GM12878 (cell line): ENCODE results near the gene SLC25A28. TPM values are rescaled to one million over a fixed set of nuclear protein-coding genes. Genes with fewer than 3 reads are reported as not detected.

Source experiments
- ATAC-seq: fragments of 200-7000 bp; cut with Tn5 transposase; 3 replicates; pipeline ENCODE4 v1.9.1; 2020; ENCODE audit warnings: mild to moderate bottlenecking, moderate library complexity
- BruUV-seq: library from RNA; stranded (reverse); fragments of 400-500 nt; replicated peaks from 2 replicates; lab custom pipeline; 2021; lab: Mats Ljungman, UMichigan
- CTCF ChIA-PET: fragments of 300-600 bp; sonication (Branson Sonifier 250); formaldehyde crosslinking; extraction: SDS; loops from one replicate; lab custom pipeline; 2021; ENCODE audit warnings: inconsistent platforms; lab: Yijun Ruan, JAX
- POLR2A ChIA-PET: fragments of 350-600 bp; formaldehyde crosslinking; extraction: SDS; loops from one replicate; lab custom pipeline; 2021; ENCODE audit warnings: inconsistent platforms; lab: Charles Lee
- RAD21 ChIA-PET: fragments of 300-600 bp; sonication (Branson Sonifier 250); formaldehyde crosslinking; loops from one replicate; lab custom pipeline; 2023; ENCODE audit warnings: antibody characterized with exemption; ENCODE audit not compliant: unreplicated experiment; lab: Charles Lee
- SMC1A ChIA-PET: fragments of 300-600 bp; sonication (Branson Sonifier 250); formaldehyde crosslinking; loops from one replicate; lab custom pipeline; 2023; ENCODE audit not compliant: unreplicated experiment, uncharacterized antibody; lab: Charles Lee
- DNase-seq: peaks from one replicate; pipeline ENCODE4 v3.0.0-alpha.2; 2011; ENCODE audit warnings: low read depth, low spot score
- FAIRE-seq: peaks from 3 replicates; lab custom pipeline; 2011; peaks lifted over from hg19 to GRCh38; lab: Jason Lieb, UNC
- H2AFZ ChIP-seq: 2 replicates; pipeline ENCODE4 v1.6.0; 2011; ENCODE audit warnings: low read depth, low read length, control low read depth; ENCODE audit not compliant: control insufficient read depth
- H3K27ac ChIP-seq: 2 replicates; pipeline ENCODE4 v1.5.1; 2011; ENCODE audit warnings: control low read depth; ENCODE audit not compliant: control insufficient read depth, insufficient read depth
- H3K27me3 ChIP-seq, 2 experiments: replicated peaks in 1 of 2; 2 replicates each; pipeline versions ENCODE4 v1.6.0 to v1.6.1; 2011; ENCODE audit warnings: low read length in 1 of 2; ENCODE audit not compliant: control insufficient read depth in 2 of 2, insufficient read depth in 2 of 2
- H3K36me3 ChIP-seq, 2 experiments: 2 replicates each; pipeline ENCODE4 v1.5.1; 2011; ENCODE audit warnings: low read length in 1 of 2; ENCODE audit not compliant: control insufficient read depth in 2 of 2, insufficient read depth in 2 of 2
- H3K4me1 ChIP-seq: 2 replicates; pipeline ENCODE4 v1.6.1; 2011; ENCODE audit warnings: mild to moderate bottlenecking, low read length, moderate library complexity, mixed read lengths; ENCODE audit not compliant: control insufficient read depth, insufficient read depth
- H3K4me2 ChIP-seq: 2 replicates; pipeline ENCODE4 v1.6.0; 2011; ENCODE audit warnings: control low read depth; ENCODE audit not compliant: control insufficient read depth, insufficient read depth
- H3K4me3 ChIP-seq: fragments of 200-600 bp; sonication (generic); 2 replicates; pipeline ENCODE4 v1.5.1; 2016
- H3K79me2 ChIP-seq: 2 replicates; pipeline ENCODE4 v1.6.0; 2011; ENCODE audit warnings: low read length; ENCODE audit not compliant: control insufficient read depth, insufficient read depth
- H3K9ac ChIP-seq: 2 replicates; pipeline ENCODE4 v1.8.0; 2011; ENCODE audit warnings: low read length, control low read depth, mixed read lengths; ENCODE audit not compliant: control insufficient read depth, insufficient read depth
- H3K9me3 ChIP-seq: replicated peaks from 3 replicates; pipeline ENCODE4 v1.5.1; 2011; ENCODE audit warnings: mild to moderate bottlenecking, low read length; ENCODE audit not compliant: control insufficient read depth, insufficient read depth
- H4K20me1 ChIP-seq: 2 replicates; pipeline ENCODE4 v1.6.0; 2011; ENCODE audit not compliant: control insufficient read depth, insufficient read depth
- BRCA1 ChIP-seq: IDR thresholded peaks from 2 replicates; pipeline ENCODE4 v1.6.1; 2011; ENCODE audit warnings: low read depth, low read length, improper control_type of control experiment
- CEBPB ChIP-seq, 2 experiments: fragments of 150-350 bp in 1 of 2; IDR thresholded peaks; 2 replicates each; pipeline ENCODE4 v1.6.1; 2012 to 2014; ENCODE audit warnings: low read depth in 2 of 2, low read length in 2 of 2, borderline replicate concordance in 1 of 2, inconsistent platforms in 1 of 2
- FOXK2 ChIP-seq: fragments of 450-650 bp; IDR thresholded peaks from 2 replicates; pipeline ENCODE4 v1.6.1; 2017; ENCODE audit warnings: mild to moderate bottlenecking, moderate library complexity
- IKZF1 ChIP-seq: fragments of 450-650 bp; conservative IDR thresholded peaks from 2 replicates; pipeline ENCODE4 v1.6.1; 2017; ENCODE audit warnings: antibody characterized with exemption, mild to moderate bottlenecking
- KDM1A ChIP-seq: fragments of 200-600 bp; sonication (generic); IDR thresholded peaks from 2 replicates; pipeline ENCODE4 v1.6.1; 2016; ENCODE audit warnings: borderline replicate concordance
- MYB ChIP-seq: fragments of 150-350 bp; IDR thresholded peaks from 2 replicates; pipeline ENCODE4 v1.6.1; 2014; ENCODE audit warnings: mild to moderate bottlenecking, low read depth, low read length, borderline replicate concordance
- NFYA ChIP-seq: IDR thresholded peaks from 2 replicates; pipeline ENCODE4 v1.6.1; 2011; ENCODE audit warnings: low read depth, mild to moderate bottlenecking, low read length, improper control_type of control experiment, borderline replicate concordance
- PAX5 ChIP-seq: IDR thresholded peaks from 2 replicates; pipeline ENCODE4 v1.6.1; 2011; ENCODE audit warnings: low read depth, low read length, borderline replicate concordance
- RAD21 ChIP-seq: IDR thresholded peaks from 2 replicates; pipeline ENCODE4 v1.6.1; 2011; ENCODE audit warnings: mild to moderate bottlenecking, low read depth, low read length, moderate library complexity; ENCODE audit not compliant: insufficient read depth
- RELA ChIP-seq: fragments of 450-650 bp; IDR thresholded peaks from 2 replicates; pipeline ENCODE4 v1.8.0; 2014; ENCODE audit warnings: borderline replicate concordance; ENCODE audit not compliant: partially characterized antibody
- SMC3 ChIP-seq: IDR thresholded peaks from 2 replicates; pipeline ENCODE4 v1.6.1; 2011; ENCODE audit warnings: low read length, improper control_type of control experiment, borderline replicate concordance
- YY1 ChIP-seq: IDR thresholded peaks from 2 replicates; pipeline ENCODE4 v1.6.1; 2011; ENCODE audit warnings: low read depth, mild to moderate bottlenecking, low read length
- ZNF207 ChIP-seq: fragments of 450-650 bp; IDR thresholded peaks from 2 replicates; pipeline ENCODE4 v1.6.1; 2014; ENCODE audit warnings: antibody characterized with exemption, mild to moderate bottlenecking, borderline replicate concordance
- WGBS: methylation state at CpG from one replicate; pipeline ENCODE4 v1.1.6; 2016; ENCODE audit warnings: low lambda C conversion rate; ENCODE audit not compliant: insufficient replicate concordance, insufficient coverage; ENCODE audit errors: missing lambda C conversion rate; 5-methylcytosine and 5-hydroxymethylcytosine counted together
- in situ Hi-C: fragments of 300-500 bp; cut with MboI; formaldehyde crosslinking; loops from 9 replicates; pipeline ENCODE4 v1.14.3; 2018; ENCODE audit warnings: mixed read lengths
- intact Hi-C: fragments of 100-400 bp; cut with micrococcal nuclease; formaldehyde crosslinking; loops from one replicate; pipeline ENCODE4 v1.14.2; 2022; ENCODE audit not compliant: unreplicated experiment
- polyA plus RNA-seq, 11 experiments: library from polyadenylated mRNA; depleted of rRNA in 4 of 11; unstranded in 6 of 11; stranded (reverse) in 5 of 11; fragments of >200 nt; fragmentation: Nextera tagmentation in 4 of 11; fragmentation: Illumina TruSeq in 1 of 11; extraction: Ambion mirVana in 4 of 11; extraction: Trizol in 1 of 11; gene quantifications; 1 replicate in 1 of 11; 2 replicates in 10 of 11; pipeline versions ENCODE4 v1.2.1 to v1.2.3, GENCODE V29; 2011 to 2016; ENCODE audit warnings: inconsistent platforms in 2 of 11, missing spikeins in 2 of 11, low read depth in 1 of 11
- total RNA-seq, 4 experiments: library from RNA; depleted of rRNA in 3 of 4; stranded (reverse); fragments of >200 nt in 3 of 4; fragmentation: Illumina TruSeq in 1 of 4; extraction: Trizol in 1 of 4; gene quantifications; 2 replicates each; pipeline versions ENCODE4 v1.2.1 to v1.2.3, GENCODE V29; 2013 to 2021
- TF ChIP-seq, protein P1 (sequence below): fragments of 450-650 bp; IDR thresholded peaks from 2 replicates; pipeline ENCODE4 v1.6.1; 2018; ENCODE audit warnings: mild to moderate bottlenecking, low read depth, moderate library complexity; ENCODE audit not compliant: partially characterized antibody
- TF ChIP-seq, protein P2 (sequence below), 3 experiments: IDR thresholded peaks in 2 of 3; conservative IDR thresholded peaks in 1 of 3; 2 replicates each; pipeline ENCODE4 v1.5.1; 2011; ENCODE audit warnings: low read depth in 3 of 3, low read length in 3 of 3, mild to moderate bottlenecking in 3 of 3, control low read depth in 2 of 3, moderate library complexity in 2 of 3, inconsistent platforms in 1 of 3, mixed read lengths in 1 of 3; ENCODE audit not compliant: control insufficient read depth in 2 of 3, insufficient read depth in 1 of 3; ENCODE audit errors: extremely low read depth in 1 of 3

Gene SLC25A28
- total and polyA plus RNA-seq, 10 of the 15 experiments (the other 5 are each of a cell fraction or from before 2014, with no cell fraction given): 7.5 to 47.8 (median 24.9) TPM

DNA sequence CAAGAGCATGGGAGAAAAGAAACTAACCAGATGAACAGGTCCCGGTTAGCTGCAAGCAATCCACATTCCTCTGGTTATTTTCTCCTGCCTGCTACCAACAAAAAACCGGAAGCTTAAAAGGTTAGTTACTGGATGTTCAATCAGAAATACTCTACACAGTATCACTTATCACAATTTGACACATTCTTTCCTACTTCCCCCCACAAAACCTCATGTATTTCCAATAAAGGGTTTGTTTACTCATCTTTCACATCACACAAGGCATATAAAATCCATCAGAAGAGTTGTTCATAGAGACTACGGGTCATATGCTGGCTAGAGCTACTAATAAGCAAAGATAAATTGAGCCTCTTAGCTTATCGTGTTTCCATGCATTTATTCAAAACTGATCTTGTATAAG, 4.8 kb downstream of the SLC25A28 start (continued):
- TF ChIP-seq, protein P1, sequence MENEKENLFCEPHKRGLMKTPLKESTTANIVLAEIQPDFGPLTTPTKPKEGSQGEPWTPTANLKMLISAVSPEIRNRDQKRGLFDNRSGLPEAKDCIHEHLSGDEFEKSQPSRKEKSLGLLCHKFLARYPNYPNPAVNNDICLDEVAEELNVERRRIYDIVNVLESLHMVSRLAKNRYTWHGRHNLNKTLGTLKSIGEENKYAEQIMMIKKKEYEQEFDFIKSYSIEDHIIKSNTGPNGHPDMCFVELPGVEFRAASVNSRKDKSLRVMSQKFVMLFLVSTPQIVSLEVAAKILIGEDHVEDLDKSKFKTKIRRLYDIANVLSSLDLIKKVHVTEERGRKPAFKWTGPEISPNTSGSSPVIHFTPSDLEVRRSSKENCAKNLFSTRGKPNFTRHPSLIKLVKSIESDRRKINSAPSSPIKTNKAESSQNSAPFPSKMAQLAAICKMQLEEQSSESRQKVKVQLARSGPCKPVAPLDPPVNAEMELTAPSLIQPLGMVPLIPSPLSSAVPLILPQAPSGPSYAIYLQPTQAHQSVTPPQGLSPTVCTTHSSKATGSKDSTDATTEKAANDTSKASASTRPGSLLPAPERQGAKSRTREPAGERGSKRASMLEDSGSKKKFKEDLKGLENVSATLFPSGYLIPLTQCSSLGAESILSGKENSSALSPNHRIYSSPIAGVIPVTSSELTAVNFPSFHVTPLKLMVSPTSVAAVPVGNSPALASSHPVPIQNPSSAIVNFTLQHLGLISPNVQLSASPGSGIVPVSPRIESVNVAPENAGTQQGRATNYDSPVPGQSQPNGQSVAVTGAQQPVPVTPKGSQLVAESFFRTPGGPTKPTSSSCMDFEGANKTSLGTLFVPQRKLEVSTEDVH: no peak
- no peak for TF ChIP-seq MYB
- TF ChIP-seq RELA: no peak

DNA sequence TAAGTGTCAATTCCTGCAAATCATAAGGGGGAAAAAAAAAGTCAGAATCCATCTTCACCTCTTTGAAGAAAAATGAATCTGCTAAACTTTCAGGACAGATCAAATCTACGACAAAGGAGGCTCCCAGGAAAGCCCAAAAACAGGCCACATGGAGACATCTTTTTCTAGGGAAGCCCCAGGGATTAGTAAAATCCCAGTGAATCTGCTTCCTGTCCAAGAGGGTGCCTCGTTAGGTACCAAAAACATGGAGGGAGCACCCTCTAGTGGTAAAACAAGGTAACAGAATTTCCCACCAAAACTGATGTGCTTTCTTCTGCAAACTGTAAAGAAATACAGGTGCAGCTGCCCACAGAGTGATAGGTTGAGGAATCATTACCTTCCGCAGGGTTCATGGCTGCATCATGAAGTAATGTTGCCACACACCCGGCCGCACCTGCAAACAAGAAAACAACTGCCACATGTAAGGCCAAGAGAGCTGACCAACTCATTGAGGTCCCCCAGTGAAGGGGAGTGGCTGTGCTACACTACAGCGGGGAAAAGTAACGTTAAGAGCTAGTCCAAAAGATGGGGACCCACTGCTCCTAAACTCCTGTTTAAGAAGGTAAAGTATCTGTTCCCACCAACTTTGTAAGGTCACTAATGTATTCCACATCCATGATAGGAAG, 7.9 kb downstream of the SLC25A28 start:
- ChIA-PET CTCF (interaction anchor here (0.6 to 12.7 kb wide), 25 partner anchors 9 to 824 kb away, joined by 3 to 233 read pairs (median 5); partner anchors contain the start of genes ENTPD7, GOT1 and SLC25A28), SMC1A (interaction anchor here (0.7 to 2.4 kb wide), 10 partner anchors 8 to 182 kb away, joined by 3 to 36 read pairs (median 6); partner anchors contain the start of gene GOT1), RAD21 (interaction anchor here (0.8 to 8.4 kb wide), 7 partner anchors 50 to 220 kb away, joined by 3 to 70 read pairs (median 7); partner anchors contain the start of gene GOT1), POLR2A (interaction anchor here (0.8 kb wide), 1 partner anchor 8 kb away, joined by 3 read pairs; the partner anchor contains the start of gene SLC25A28)
- Histone ChIP-seq H3K4me1 (no peaks in the 10 kb centered on the region), H3K4me2 (no peak overlapping the region), H3K9me3 (no peaks in the 10 kb centered on the region), H3K27ac (no peak overlapping the region), H3K36me3 (peaks cover 8 to 9% of the 10 kb centered on the region in 2 experiments), H3K4me3 (no peak overlapping the region), H3K9ac (no peak overlapping the region), H2AFZ (no peak overlapping the region), H3K79me2 (peaks cover 15% of the 10 kb centered on the region), H3K27me3 (no peaks in the 10 kb centered on the region), H4K20me1 (no peaks in the 10 kb centered on the region)
- DNase-seq (no peak), ATAC-seq (peak; percentile 83), FAIRE-seq (peak; percentile 95)
- no TSS peak for BruUV-seq
- 20% methylated on average over 7 of the region's 7 CpGs for WGBS
- in situ Hi-C loops (loop anchor here (5.0 kb wide), 2 partner anchors 180 to 220 kb away; partner anchors contain the start of gene GOT1), intact Hi-C loops (loop anchor here (1.0 kb wide), 3 partner anchors 52 to 220 kb away; no protein-coding TSS in a partner anchor)
- TF ChIP-seq SMC3: peak; percentile 68
- no peak for TF ChIP-seq ZNF207
- no peak for TF ChIP-seq KDM1A
- no peak for TF ChIP-seq PAX5
- TF ChIP-seq FOXK2: no peak
- peak; percentile 28; the same call in 1 of the 2 replicates for TF ChIP-seq IKZF1
- TF ChIP-seq BRCA1: no peak
- 0 out of 2 replicates have a peak, but pooled peaks have one; percentile 19 for TF ChIP-seq YY1
- TF ChIP-seq RAD21: peak; percentile 87
- TF ChIP-seq, protein P2, sequence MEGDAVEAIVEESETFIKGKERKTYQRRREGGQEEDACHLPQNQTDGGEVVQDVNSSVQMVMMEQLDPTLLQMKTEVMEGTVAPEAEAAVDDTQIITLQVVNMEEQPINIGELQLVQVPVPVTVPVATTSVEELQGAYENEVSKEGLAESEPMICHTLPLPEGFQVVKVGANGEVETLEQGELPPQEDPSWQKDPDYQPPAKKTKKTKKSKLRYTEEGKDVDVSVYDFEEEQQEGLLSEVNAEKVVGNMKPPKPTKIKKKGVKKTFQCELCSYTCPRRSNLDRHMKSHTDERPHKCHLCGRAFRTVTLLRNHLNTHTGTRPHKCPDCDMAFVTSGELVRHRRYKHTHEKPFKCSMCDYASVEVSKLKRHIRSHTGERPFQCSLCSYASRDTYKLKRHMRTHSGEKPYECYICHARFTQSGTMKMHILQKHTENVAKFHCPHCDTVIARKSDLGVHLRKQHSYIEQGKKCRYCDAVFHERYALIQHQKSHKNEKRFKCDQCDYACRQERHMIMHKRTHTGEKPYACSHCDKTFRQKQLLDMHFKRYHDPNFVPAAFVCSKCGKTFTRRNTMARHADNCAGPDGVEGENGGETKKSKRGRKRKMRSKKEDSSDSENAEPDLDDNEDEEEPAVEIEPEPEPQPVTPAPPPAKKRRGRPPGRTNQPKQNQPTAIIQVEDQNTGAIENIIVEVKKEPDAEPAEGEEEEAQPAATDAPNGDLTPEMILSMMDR (IDR thresholded peaks at IDR 0.05 in 2 of 3, conservative IDR thresholded peaks at IDR 0.05 in 1 of 3; ENCODE audit: control insufficient read depth in 2 of 3, extremely low read depth in 1 of 3, insufficient read depth in 1 of 3, low read depth in 3 of 3, low read length in 3 of 3): peak; percentile 82 to 86 (median 86); a peak in 5 of 6 replicates
- TF ChIP-seq NFYA: no peak
- no peak for TF ChIP-seq CEBPB (IDR thresholded peaks at IDR 0.05; ENCODE audit: borderline replicate concordance in 1 of 2, low read depth in 2 of 2, low read length in 2 of 2)
